Testis (tissue), 2 donors: ENCODE results near the gene SENP1.

Source experiments
- POLR2A ChIP-seq: fragments of 450-650 bp; IDR thresholded peaks from one replicate; pipeline ENCODE4 v1.6.1; 2017; ENCODE audit warnings: antibody characterized with exemption, mild to moderate bottlenecking, moderate library complexity
- TF ChIP-seq, protein P1 (sequence below), 3 experiments: fragments of 450-650 bp in 2 of 3; fragments of 200-600 bp in 1 of 3; sonication (generic) in 1 of 3; IDR thresholded peaks; one replicate each; pipeline ENCODE4 v1.5.1; 2016 to 2019; ENCODE audit warnings: antibody characterized with exemption in 3 of 3, mild to moderate bottlenecking in 2 of 3, moderate library complexity in 1 of 3

DNA sequence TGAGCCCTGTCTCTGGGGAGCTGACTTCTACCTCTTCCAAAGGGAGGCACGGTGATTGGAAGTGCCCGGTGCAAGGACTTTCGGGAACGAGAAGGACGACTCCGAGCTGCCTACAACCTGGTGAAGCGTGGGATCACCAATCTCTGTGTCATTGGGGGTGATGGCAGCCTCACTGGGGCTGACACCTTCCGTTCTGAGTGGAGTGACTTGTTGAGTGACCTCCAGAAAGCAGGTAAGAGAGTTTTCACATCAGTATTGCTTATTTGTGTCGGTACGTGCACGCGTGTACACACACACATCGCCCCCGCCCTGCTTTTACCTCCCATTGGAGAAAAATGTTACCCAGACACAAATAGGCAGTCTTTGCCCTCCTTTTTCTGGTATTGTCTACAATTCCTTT, 26.9 kb upstream of the SENP1 start:
- TF ChIP-seq, protein P1, sequence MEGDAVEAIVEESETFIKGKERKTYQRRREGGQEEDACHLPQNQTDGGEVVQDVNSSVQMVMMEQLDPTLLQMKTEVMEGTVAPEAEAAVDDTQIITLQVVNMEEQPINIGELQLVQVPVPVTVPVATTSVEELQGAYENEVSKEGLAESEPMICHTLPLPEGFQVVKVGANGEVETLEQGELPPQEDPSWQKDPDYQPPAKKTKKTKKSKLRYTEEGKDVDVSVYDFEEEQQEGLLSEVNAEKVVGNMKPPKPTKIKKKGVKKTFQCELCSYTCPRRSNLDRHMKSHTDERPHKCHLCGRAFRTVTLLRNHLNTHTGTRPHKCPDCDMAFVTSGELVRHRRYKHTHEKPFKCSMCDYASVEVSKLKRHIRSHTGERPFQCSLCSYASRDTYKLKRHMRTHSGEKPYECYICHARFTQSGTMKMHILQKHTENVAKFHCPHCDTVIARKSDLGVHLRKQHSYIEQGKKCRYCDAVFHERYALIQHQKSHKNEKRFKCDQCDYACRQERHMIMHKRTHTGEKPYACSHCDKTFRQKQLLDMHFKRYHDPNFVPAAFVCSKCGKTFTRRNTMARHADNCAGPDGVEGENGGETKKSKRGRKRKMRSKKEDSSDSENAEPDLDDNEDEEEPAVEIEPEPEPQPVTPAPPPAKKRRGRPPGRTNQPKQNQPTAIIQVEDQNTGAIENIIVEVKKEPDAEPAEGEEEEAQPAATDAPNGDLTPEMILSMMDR (IDR thresholded peaks at IDR 0.05) = no peak
- no peak for TF ChIP-seq POLR2A
